ENCODE results near the gene CDH1.

DNA sequence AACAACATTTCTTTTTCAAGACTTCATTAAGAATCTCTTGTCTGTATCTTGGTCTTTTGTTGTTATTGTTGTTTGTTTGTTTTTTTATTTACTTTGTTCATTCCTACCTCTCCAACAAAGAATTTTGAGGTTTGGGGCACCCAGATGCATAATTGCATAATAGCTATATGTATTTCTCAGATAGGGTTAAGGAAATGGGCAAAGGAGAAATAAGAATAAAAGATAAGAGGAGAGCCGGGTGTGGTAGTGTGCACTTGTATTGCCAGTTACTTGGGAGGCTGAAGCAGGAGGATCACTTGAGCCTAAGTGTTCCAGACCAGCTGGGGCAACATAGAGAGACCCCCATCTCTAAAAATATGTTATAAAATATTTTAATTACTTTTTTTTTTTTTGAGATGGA lies 30.5 kb downstream of the CDH1 start:
- TF ChIP-seq, protein P1, sequence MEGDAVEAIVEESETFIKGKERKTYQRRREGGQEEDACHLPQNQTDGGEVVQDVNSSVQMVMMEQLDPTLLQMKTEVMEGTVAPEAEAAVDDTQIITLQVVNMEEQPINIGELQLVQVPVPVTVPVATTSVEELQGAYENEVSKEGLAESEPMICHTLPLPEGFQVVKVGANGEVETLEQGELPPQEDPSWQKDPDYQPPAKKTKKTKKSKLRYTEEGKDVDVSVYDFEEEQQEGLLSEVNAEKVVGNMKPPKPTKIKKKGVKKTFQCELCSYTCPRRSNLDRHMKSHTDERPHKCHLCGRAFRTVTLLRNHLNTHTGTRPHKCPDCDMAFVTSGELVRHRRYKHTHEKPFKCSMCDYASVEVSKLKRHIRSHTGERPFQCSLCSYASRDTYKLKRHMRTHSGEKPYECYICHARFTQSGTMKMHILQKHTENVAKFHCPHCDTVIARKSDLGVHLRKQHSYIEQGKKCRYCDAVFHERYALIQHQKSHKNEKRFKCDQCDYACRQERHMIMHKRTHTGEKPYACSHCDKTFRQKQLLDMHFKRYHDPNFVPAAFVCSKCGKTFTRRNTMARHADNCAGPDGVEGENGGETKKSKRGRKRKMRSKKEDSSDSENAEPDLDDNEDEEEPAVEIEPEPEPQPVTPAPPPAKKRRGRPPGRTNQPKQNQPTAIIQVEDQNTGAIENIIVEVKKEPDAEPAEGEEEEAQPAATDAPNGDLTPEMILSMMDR (IDR thresholded peaks at IDR 0.05), result no peak
- TF ChIP-seq POLR2A (IDR thresholded peaks at IDR 0.05) (no peak), EP300 (IDR thresholded peaks at IDR 0.05) (no peak)

Data from tibial nerve (tissue), 4 donors.